GM11168 (cell line): ENCODE data around the gene AMZ1.
"Not testable (repeated sequence)": the region's sequence is repeated elsewhere in the genome, so short reads cannot be mapped to it uniquely, and the experiment has no call there.

Experiments used
- in situ Hi-C: fragments of 300-500 bp; cut with MboI; formaldehyde crosslinking; loops from one replicate; pipeline ENCODE4 v1.12.0; 2022; ENCODE audit warnings: low sequenced_read_pairs; ENCODE audit not compliant: unreplicated experiment

The AMZ1 gene

DNA sequence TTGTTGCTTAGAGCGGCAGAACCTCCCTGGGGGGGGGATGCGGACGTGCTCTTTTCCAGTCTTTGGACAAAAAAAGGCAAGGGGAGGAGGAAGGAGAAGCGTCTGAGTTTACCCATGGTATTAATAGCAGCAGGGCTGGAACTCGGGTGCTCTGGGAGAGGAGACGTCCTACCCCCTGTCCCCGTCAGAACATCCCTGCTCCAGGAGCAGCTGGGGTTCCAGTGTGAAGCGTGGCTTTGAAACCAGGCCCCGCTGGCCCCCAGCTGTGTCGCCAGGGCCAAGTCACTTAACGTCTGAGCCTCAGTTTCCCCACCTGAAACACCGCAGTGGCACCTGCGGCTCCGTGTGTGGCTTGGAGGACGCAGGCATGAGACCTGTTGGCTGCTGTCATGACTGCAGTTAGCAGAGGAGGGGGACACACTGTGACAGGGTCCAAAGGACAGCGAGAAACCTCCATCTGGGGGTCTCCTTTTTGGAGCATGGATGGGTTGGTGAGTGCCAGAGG lies 1.4 kb downstream of the AMZ1 start:
- in situ Hi-C loops: no loop called here

DNA sequence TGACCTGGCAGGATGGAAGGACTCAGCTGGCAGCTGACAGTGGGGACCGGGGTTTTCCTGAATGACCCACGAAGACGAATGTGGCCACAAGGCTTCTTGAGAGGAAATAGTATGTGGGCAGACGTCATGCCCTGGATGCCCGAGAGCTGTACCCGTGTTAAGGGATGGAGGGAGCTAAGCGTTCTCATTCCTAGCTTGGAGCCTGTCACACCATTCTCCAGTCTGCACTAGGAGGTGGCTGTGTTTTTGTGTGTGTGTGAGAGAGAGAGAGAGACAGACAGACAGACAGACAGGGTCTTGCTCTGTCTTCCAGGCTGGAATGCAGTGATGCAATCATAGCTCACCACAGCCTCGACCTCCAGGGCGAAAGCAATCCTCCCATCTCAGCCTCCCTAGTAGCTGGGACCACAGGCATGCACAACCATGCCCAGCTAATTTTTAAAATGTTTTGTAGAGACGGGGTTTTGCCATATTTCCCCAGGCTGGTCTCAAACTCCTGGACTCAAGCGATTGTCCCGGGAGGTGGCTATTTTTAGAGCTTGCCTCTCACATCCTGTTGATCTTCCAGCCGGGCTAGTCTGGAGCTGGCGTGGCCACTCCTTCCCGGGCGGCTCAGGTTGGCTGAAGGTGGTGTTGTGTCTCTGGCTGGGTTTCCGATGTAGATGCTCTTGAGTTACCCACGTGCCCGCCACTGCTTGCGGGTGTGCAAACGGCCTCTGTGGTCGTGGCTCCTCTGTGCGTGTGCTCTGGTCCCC lies 2.1 kb downstream of the AMZ1 start:
- in situ Hi-C loops: no loop called here

DNA sequence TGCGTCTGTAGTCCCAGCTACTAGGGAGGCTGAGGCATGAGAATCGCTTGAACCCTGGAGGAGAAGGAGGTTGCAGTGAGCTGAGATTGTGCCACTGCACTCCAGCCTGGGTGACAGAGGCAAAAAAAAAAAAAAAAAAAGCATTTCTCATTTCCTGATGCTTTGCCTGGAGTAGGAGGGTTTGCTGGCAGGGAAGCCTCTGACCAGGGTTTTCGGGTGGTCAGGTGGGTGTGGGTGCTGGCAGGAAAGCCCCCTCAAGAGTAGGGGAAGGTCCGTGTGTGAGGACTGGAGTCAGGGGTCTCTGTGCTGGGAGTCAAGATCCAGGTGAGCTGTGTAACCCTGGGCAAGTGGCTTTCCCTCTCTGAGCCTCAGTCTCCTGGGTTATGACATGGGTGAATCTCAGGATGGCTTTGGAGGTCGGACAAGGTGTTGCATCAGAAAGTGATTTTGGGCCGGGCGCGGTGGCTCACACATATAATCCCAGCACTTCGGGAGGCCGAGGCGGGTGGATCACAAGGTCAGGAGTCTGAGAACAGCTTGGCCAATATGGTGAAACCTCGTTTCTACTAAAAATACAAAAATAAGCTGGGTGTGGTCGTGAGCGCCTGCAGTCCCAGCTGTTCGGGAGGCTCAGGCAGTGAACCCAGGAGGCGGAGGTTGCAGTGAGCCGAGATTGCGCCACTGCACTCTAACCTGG lies 3.2 kb downstream of the AMZ1 start:
- in situ Hi-C loops: no loop called here

DNA sequence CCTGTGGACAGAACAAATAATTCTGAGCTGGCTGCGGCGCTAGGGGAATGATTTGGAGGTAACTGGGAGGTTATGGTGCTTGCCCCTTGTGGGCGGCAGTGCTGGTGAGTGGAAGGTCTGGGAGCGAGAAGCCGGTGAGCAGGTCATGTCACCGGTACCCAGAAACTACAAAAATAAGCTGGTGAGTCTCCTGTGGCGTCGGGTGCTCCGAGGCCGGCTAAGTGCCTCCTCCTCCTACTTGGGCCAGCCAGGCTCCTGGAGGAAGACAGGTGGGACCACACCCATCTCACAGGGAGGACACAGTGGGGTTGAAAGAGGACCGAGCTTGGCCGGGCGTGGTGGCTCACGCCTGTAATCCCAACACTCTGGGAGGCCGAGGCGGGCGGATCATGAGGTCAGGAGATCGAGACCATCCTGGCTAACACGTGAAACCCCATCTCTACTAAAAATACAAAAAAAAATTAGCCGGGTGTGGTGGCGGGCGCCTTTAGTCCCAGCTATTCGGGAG lies 4.0 kb downstream of the AMZ1 start:
- in situ Hi-C loops: not testable (repeated sequence)

DNA sequence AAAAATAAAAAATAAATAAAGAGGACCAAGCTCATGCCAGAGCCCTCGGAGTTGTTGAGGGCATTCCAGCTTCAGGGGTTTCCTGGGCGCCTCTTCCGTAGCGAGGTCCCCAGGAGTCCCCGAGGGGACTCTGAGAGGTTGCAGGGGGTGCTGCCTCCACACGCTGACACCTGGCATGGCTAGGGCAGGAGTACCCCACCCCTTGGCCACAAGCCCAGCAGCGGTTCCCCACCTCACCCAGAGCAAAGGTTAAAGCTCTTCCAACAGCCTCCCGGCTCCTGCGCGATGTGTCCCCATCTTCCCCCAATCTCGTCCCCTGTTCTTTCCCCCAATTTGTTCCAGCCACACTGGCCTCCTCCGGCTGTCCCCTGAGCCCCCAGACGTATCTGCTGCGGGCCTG lies 4.5 kb downstream of the AMZ1 start:
- in situ Hi-C loops: no loop called here

DNA sequence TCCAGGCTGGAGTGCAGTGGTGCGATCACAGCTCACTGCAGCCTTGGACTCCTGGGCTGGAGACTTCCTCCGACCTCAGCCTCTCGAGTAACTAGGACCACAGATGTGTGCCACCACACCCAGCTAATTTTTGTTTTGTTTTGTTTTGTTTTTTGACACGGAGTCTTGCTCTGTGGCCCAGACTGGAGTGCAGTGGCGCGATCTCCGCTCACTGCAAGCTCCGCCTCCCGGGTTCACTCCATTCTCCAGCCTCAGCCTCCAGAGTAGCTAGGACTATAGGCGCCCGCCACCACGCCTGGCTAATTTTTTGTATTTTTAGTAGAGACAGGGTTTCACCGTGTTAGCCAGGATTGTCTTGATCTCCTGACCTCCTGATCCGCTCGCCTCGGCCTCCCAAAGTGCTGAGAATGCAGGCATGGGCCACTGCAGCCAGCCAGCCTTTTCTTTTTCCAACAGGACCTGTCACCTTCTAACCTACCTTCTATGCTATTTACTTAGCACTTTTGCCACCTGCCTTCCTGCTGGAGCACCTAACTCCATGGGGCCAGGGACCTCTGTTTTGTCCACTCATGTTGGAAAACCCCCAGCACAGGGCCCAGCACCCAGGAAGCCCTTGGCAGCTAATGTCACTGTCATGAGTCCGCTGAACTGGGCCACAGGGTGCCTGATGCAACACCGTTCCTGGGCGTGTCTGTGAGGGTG lies 5.6 kb downstream of the AMZ1 start:
- in situ Hi-C loops: not testable (repeated sequence)

DNA sequence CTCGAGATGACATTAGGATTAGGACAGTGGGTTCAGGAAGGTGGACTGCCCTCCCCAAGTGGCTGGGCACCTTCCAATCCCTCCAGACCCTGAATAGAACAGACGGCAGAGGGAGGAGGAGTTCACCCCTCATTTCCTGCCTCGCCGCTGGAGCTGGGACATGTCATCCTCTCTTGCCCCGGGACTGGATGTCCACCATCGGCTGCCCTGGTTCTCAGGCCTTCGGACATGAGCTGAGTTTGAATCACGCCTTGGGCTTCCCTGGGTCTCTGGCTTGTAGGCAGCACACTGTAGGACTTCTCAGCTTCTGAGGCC lies 6.1 kb downstream of the AMZ1 start:
- in situ Hi-C loops: not testable (repeated sequence)

DNA sequence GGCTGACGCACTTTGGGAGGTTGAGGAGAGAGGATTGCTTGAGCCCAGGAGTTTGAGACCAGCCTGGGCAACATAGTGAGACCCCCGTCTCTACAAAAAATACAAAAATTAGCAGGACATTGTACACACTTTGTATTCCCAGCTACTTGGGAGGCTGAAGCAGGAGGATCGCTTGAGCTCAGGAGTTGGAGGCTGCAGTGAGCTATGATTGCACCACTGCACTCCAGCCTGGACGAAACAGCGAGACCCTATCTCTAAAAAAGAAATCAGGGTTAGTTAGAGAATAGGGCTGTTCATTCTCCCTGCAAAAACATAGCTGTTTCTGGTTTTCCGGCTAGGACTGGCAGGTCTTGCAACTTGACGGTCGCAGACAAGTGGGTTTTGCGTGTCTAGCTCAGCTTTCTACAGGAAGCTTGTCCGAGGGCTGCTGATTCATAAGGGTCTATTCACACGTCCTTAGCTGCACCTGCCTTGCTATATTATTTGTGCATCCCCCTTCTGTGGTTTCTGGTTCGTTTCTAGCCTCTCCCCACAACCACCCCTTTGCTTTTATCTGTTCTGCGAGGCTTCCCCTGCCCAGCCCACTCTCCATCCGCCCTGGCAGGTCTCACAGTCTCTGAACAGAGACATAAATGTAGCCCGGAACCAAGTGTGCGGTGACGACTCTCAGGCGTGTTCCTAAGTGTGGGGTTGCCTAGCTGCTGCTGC lies 10.7 kb downstream of the AMZ1 start:
- in situ Hi-C loops: no loop called here

DNA sequence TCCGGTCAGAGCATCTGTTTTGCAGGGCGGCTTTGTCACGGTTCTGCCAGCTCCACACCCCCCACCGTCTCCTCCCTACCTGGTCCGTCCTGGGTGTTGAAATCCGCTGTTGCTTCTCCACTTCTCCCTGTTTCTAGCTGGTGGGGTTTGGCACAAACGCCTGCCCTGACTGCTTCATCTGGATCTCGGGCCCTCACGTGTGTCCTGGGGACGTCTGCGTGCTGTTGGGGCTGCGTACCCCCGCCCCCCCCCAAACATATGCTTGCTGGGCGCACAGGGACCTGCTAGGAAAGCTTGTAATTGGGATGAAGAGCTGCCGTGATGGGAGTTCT lies 11.3 kb downstream of the AMZ1 start:
- in situ Hi-C loops: no loop called here

DNA sequence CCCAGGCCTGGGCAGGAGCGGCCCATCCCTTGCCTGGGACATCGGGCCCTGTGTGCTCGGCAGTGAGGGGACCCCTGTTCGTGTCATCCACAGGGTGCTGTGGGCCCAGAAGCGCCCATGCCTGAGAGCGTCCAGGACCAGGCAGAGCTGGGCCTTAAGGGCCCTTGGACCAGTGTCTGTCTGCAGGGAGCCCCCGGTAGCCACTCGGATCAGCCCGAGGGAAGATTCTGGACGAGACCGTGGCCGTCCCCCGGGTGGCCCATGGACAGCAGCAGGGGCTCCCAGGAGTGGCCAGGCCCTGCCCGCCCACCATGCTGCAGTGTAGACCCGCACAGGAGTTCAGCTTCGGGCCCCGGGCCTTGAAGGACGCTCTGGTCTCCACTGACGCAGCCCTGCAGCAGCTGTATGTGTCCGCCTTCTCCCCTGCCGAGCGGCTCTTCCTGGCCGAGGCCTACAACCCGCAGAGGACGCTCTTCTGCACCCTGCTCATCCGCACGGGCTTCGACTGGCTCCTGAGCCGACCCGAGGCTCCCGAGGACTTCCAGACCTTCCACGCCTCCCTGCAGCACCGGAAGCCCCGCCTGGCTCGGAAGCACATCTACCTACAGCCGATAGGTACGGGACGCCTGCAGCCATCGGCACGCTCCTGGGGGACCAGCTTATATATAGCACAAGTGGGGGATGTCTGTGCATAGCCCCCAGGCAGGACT lies 12.3 kb downstream of the AMZ1 start:
- in situ Hi-C loops: no loop called here

DNA sequence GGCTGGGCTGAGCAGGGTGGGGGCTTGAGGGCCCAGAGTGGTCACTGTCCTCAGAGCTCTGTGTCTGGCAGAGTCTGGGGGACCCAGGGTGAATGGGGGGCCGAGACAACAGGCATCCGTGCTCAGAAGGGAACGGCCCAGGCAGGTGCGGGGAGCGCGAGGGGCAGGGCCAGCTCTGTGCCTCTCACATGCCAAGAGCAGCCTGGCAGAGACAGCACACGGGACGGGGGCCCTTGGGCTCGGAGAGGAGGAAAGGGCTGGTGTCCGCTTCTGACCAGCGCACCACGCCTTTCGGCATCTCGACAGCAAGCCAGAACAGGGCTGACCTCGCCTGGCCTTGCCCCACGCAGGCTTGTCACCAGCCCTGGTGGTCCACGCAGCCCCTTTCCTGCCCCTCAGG lies 13.4 kb downstream of the AMZ1 start:
- in situ Hi-C loops: no loop called here

DNA sequence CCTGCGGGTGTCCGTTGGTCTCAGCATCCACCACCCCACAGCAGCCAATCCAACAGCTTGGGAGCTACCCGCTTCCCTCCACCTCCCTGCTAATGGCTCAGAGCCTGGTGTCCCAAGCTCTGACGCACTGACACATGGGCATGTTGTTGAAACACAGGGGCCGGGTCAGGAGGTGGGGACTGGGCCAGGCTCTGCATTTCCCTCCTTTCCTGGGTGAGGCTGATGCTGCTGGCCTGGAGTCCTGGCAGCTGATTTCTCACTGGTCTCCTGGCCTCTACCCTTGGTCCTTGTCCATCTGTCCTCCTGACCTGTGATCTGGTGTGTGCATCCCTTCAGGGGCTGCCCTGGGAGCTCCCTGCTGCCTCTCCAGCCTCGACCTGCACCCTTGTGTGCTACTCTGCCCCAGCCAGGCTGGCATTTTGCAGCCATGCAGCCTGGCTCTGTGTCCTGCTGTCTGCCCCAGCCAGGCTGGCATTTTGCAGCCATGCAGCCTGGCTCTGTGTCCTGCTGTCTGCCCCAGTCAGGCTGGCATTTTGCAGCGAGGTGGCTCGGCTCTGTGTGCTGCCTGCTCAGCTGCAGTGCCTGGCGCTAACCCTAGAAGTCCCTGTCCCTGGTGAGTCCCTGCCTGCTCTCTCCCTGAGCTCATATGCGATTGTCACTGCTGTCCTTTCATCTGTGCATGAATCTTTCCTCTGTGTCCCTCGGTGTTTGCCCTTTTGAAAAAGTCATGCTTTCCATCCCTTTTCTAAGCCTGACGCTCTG lies 14.0 kb downstream of the AMZ1 start:
- in situ Hi-C loops: no loop called here

DNA sequence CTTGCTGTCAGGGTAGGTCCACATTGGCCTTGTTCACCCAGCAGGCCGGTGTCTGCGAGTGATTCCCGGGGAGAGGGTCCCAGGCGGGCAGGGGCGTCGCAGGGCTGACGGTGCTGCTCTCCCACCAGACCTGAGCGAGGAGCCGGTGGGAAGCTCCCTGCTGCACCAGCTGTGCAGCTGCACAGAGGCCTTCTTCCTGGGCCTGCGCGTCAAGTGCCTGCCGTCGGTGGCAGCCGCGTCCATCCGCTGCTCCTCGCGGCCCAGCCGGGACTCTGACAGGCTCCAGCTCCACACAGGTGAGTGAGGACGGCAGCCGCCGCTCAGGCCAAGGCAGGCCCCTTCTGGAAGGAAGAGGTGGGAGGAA lies 14.6 kb downstream of the AMZ1 start:
- in situ Hi-C loops: no loop called here

DNA sequence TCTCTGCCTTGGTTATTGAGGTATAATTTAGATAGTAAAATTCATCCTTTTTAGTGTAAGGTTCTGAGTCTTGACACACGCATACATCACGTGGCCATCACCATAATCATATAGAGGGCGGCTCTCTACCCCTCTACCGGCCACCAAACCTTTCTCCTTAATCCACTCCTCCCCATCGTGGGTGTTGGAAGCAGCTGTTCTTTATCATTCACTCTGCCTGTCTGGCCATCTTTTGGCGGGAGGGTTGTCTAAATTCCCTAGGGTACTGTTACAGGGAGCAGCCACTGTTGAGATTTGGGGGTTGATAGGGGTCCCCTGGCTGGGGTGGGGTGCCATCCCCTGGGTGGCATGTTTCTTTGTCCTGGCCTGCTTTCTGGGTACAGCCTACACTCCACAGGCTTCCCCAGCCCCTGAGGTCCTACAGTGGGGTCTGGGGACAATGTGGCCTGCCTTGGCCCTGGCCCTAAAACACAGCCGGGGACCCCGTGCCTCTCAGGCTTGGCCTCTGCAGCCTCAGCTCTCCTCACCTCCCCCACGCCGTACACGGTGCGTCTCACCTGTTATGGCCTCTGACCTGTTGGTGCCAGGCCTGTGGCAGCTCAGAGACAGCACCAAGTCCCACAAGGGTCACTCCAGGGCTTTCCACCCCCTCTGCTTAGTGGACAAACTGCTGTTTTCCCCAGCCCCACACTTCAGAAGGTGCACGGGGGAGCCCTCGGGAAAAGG lies 17.5 kb downstream of the AMZ1 start:
- in situ Hi-C loops: no loop called here

DNA sequence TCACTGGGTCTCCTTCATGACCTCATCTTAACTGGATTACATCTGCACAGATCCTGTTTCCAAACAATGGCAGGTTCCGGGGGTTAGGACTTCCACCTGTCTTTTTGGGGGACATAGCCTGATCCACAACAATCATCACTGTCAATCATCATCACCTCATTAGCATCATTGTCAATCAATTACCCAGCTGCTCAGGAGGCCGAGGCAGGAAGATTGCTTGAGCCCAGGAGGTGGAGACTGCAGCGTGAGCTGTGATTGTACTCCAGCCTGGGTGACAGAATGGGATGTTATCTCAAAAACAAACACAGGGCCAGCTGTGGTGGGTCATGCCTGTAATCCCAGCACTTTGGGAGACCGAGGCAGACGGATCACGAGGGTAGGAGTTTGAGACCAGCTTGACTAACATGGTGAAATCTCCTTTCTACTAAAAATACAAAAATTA lies 18.7 kb downstream of the AMZ1 start:
- in situ Hi-C loops: no loop called here

DNA sequence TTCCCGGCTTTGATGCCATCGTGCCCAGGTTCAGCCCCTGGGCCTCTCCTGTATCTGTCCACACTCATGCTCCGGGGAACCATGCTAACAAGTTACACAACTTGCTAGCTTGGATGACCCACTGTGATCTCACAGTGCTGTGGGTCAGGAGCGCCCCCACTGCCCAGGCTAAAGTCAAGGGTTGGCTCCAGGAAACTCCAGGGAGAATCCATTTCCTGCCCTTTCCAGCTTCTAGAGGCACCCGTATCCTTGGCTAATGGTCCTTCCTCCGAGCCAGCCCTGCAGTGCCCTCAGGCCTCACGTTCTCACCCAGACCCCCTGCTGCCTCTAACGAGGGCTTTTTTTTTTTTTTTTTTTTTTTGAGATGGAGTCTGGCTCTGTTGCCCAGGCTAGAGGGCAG lies 19.5 kb downstream of the AMZ1 start:
- in situ Hi-C loops: no loop called here

DNA sequence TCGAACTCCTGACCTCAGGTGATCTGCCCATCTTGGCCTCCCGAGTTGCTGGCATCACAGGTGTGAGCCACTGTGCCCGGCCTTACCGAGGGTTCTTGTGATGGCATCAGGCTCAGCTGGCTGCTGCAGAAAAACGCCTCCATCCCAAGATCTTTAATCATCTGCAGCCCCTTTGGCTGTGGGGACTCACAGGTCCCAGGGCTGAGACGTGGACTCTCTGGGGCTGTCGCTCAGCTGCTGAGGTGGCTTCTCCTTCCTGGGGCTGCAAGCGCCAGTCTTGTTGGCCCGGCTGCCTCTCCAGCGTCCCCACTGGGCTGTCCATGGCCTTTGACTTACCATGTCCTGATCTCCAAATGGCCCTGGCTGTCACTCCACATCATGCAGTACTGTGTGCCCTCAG lies 20.0 kb downstream of the AMZ1 start:
- in situ Hi-C loops: no loop called here

DNA sequence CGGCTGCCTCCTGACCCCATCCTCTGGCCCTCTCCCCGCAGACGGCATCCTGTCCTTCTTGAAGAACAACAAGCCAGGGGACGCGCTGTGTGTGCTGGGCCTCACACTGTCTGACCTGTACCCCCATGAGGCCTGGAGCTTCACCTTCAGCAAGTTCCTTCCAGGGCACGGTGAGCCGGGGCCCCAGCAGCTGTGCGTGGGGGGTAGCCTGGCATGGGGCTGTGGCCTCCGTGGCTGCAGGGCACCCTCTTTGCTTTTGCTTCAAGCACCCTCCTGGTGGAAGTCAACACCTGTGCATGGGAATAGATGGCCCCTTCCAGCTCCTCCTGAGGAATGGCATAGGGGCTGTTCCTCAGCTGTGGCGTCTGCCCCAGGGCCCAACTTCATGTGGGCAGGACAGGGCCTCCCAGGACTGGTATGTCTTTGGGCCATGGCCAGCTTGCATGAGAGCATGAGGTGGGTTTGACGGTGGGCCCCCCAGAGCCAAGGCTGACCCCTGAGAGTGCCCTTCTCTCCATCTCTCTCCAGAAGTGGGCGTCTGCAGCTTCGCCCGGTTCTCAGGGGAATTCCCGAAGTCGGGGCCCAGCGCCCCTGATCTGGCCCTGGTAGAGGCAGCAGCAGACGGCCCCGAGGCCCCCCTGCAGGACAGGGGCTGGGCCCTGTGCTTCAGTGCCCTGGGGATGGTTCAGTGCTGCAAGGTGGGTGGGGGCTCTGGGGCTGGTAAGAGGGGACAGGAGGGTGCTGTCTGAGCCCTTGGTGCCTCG lies 20.7 kb downstream of the AMZ1 start:
- in situ Hi-C loops: no loop called here
